NOMO-1 (cell line): Measurements from ENCODE around the gene FRY.

Source experiments
- DNase-seq, 2 experiments: peaks; one replicate each; lab custom pipeline; 2025; ENCODE audit not compliant: unreplicated experiment in 2 of 2; lab: John Stamatoyannopoulos, UW

The FRY gene

DNA sequence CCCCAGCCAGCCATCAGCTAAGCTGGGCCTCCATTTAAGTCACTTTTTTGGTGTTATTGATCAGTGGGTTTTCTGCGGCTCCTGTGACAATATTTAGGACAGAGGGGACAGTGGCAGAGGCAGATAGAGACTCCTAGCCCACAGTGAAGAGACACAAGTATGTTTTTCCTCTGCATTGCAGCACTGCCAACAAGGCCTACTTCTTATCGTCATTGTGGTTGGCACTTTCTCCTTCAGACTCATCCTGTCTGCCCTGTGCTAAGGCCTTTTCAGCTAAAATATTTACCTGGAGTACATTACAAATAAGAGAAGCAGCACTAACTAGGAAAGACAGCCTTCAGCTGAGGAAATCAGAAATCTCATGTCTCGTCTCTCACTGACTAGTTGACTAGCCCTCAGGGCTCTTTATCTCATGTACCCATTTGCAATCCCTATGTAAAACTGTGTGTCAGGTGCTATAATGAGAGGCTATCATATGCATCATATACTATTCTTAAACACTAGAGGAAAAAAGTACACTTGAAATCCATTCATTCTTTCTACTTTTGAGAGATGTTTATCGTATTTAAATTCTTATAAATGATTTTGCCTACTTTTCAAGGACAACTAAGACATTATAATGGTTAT is 221.4 kb downstream of the FRY start:
- no peak for DNase-seq

GRCh38 chr13:32253911-32254399 is 222.4 kb downstream of the FRY start:
- no peak for DNase-seq

GRCh38 chr13:32254416-32254815 is 222.8 kb downstream of the FRY start:
- DNase-seq = no peak

DNA sequence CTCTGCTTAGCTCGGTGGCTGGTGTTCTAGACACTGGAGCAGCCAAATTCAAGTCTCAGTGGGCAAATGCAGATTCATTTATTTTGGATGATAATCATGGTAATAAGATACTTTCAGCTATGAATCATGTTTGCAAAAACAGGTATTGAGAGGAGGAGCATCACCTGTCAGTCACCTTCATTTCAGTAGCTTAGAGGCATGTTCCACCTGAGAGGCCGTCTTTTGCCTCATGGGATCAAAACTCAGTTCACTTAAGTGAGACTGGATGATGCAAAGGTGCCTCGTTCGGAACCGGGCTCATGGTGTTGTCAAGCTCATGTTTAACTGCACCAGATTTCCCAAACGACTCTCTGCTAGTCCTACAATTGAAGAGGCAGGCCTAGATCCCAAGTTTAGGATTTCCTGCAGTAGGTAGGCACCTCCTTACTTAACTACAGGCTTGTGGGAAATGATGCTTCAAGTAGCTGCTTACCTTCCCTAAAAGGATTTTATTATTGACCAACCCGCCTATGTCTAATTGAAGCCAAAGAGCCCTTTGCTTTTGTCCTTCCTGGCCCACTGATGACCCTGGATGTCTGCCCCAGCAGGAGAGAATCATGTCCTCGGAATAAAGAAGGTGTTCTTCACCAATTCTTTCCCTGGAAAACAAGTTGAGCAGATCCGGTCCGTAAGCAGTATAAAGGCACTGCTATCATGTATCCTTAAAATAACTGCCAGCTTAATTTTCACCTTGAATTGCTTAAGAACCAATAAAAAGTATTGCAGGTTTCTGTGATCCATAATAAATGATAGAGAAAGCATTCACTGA is 223.5 kb downstream of the FRY start:
- no peak for DNase-seq

- DNase-seq = no peak
Measured at GRCh38 chr13:32255724-32256109, 224.1 kb downstream of the FRY start.

GRCh38 chr13:32256243-32256642 is 224.7 kb downstream of the FRY start:
- DNase-seq = no peak

- no peak for DNase-seq
Measured at GRCh38 chr13:32257649-32258048, 226.1 kb downstream of the FRY start.

DNA sequence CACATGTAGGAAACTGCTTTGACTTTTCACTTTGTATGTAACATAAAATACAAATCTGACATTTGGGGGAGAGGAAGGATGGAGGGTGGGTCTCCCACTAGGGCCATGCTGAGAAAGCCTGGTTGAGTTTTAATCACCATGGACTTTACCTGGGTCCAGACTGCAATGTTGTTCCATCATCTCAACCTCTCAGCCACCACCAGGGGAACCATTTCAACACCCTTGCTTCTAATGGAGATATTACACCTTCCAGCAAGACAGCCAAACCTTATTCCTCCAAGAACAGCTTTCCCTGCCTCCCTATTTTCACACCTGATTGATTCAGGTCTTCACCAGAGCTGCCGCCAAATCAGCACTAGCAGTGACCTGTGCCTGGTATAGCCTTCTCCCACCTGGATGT is 227.5 kb downstream of the FRY start:
- no peak for DNase-seq

GRCh38 chr13:32261567-32261966 is 230.0 kb downstream of the FRY start:
- DNase-seq = no peak

DNA sequence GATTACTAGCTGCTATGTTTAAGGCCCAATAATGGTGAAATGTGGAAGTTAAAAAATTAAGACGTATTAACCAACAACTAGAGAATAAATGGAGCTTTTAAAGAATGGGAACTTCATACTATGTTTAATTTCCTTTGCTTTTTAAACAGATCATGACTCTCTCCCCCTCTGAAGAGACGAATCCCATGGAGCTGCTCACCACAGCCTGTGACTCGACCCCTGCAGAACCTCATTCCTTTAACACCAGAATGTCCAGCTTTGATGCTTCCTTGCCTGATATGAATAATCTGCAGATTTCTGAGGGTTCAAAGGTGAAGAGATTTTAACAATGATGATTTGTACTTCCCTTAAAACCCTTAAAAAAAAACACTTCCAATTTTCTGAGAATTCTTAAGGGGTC is 230.6 kb downstream of the FRY start:
- no peak for DNase-seq

GRCh38 chr13:32262619-32263018 is 231.0 kb downstream of the FRY start:
- DNase-seq = no peak

DNA sequence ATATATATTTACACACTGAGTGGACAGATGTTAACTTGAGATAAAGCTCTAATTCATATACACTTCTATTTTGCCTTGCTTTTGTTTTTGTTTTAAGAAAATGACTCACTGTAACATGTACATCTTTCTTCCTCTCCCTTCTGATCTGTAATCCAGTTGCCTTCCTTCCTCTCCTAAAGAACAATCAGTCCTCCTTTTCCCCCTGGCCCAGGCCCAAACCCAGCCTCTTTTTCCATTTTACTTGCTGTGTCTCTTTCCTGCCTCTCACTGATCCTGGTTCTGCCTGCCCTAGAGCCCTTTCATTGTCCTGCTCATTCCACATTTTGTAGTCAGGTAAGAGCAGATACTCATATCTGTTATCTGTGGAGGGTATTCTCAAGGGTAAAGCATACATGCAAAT is 232.8 kb downstream of the FRY start:
- DNase-seq = no peak

GRCh38 chr13:32265726-32266125 is 234.2 kb downstream of the FRY start:
- DNase-seq = no peak

GRCh38 chr13:32266130-32266529 is 234.6 kb downstream of the FRY start:
- DNase-seq = no peak

DNA sequence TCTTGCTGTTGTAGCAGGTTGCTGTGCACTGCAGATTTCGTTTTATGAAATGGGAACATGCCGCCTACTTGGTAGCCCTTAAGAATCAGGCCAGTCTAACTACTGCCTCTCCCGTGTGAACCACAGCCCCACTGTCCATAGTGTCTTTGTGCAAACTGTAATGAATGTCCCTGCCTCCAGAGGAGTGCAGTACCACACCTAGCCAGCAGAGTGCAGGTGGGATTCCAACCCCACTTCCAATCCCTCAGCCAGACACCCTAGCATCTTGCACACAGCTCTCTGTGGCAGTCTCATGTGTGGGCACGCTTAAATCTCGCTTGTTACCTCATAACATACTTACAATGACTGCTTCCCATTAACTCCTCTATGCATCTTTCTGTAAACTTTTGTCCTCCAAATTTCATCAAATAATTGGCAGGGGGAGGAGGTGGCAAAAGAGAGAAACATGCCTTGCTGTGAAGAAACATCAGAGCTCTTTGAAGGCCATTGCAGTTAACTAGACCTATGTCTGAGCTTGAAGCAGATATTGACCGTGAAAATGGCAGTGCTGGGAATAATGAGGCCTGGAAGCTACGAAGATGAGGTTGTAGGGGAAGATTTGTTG is 236.4 kb downstream of the FRY start:
- peak in 1 of 2 experiments; percentile 31 for DNase-seq

DNA sequence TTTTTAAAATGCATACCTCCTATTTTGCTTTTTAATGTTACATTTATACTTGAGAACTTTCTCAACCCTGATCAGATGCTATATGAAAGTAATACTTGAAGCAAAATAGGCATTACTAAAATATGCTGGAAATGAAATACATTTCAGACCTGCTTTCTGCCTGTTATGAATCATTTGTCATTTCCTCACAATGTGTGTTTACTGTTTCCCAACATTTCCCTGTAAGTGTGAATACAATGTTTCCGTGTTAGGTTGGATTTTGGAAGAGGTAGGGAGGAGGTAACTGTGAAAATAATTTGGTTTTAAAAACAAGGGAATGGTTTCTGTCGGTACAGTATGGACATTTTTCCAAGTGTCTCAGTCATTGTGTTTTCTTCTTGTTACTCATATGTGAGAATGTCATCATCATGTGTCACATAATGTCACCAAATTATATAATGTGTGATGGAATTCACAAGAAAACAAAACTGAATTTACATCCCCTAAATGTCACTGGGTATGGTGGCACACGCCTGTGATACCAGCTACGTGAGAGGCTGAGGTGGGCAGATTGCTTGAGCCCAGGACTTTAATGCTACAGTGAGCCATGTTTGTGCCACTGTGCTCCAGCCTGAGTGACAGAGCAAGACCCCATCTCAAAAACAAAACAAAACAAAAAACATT is 240.6 kb downstream of the FRY start:
- no peak for DNase-seq

- no peak for DNase-seq
Measured at GRCh38 chr13:32277839-32278238, 246.3 kb downstream of the FRY start.

- no peak for DNase-seq
Measured at GRCh38 chr13:32278426-32278825, 246.9 kb downstream of the FRY start.

DNA sequence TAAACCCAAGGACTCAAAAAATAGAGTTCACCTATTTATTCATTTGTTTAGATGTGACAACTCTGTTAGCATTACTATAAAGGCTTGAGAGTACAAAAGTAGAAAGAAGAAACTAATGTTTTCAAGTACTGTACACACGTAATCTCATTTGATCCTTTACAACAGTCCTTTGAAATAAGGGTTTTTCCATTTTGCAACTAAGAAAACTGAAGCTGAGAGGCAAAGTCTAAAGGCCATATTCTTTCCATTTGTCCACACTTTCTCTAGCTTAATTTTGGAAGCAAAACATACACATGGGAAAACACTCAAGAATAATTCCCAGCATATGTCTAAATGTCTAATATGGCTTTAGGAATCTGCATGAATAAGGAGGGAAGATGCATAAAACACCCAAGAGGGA is 249.5 kb downstream of the FRY start:
- no peak for DNase-seq

GRCh38 chr13:32282096-32282711 is 250.6 kb downstream of the FRY start:
- DNase-seq = no peak
